GM21723 (cell line): ENCODE results near the gene PAPPA2.

Experiments used
- ATAC-seq: cut with Tn5 transposase; IDR thresholded peaks from one replicate; pipeline ENCODE4 v1.9.1; 2021; ENCODE audit warnings: mild to moderate bottlenecking, moderate library complexity; ENCODE audit not compliant: unreplicated experiment

Gene PAPPA2

DNA sequence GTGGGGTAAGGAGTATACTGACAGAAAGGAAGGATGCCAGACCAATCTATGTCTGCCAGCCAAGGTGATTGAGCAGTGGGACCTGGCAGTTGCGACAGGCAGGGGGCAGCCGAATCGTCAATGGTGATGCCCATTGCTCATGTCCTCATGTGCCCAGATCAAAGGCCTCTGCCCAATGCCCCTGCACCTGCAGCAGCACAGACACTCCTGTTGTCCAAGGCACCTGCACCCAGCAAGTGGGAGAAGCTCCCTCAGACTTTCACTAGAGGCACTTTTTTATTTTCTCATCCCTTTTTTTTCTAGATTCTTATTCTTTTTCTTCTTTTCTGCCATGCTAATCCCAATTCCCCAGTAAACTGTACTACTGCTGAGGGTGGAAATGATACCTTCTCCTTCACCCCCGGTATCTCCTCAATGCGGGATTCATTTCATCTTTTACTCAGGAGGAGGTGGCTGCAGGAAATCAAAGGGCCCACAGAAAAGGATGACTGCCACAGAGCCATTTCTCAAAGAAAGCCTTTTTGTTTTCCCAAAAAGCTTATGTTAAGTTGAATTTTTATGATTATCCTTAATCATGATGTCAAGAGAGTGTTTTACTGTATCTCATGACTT lies 332.0 kb downstream of the PAPPA2 start:
- ATAC-seq, result no peak

DNA sequence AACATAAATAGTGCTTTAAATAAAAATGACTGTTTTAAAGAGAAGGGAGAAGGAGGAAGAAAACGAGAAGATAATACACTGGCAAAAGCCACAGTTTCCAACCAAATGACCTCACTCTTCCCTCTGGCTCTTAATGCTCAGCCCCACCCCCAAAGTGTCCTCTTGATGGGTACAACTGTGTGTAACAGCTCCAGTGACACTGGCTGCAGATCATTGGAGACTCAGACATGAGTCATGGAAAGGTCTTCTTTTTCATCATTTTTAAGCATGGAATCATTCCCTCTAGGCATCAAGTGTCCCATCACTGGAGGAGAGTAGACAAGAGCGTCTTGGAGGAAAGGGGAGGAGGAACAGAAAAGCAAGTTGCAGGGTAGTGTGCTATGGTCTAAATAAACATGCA lies 333.0 kb downstream of the PAPPA2 start:
- no peak for ATAC-seq

DNA sequence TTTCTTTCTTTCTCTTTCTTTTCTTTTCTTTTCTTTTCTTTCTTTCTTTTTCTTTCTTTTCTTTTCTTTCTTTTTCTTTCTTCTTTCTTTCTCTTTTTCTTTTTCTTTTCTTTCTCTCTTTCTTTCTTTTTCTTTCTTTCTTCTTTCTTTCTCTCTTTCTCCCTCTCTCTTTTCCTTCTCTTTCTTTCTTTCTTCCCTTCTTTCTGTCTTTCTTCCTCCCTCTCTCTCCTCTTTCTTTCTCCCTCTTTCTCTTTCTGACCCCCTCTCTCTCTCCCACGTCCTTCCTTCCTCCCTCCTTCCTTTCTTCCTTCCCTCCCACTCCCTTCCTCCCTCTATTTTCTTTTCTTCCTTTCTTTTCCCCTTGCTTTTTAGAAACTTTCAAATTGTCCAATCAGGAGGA lies 333.6 kb downstream of the PAPPA2 start:
- no peak for ATAC-seq

DNA sequence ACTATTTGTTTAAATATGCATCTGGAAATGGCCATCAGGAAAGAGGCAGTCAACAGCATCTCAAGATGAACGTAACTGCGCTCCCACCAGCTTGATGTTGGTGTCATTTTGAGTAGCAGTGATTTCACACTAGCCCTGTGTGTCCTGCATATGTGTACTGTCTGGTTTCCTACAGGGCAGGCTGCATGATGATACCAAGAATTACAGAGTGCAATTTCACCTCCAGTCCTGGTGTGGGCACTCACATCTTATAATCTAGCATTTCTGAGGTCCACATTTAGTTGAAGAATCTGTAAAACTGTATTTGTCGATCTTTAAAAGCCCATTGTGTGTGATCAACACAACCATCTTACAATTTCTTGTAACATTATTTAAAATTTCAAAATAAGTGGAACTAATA lies 336.4 kb downstream of the PAPPA2 start:
- no peak for ATAC-seq

DNA sequence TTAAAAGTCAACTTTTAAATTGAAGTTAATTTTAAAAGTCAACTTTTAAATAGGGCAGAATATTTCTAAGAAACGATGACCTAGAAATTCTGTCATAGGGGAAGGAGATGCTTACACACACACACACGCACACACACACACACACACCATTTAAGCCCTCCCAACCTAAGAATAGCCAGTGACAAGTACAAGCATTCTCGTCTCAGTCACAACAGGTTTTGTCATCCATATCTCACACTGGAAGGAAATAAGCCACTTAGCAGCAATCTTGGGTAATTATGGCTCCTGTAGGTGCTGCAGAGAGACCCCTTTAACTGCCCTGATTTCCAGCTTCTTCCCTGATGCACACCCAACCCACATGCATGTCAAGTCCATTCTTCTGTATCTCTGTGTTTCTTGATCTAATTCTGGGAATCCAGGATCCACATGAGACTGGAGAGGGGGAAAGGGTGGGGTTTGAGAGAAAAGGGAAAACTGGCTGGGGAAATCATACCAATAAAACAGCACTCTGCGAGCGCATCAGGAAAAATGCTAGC lies 338.1 kb downstream of the PAPPA2 start:
- ATAC-seq, result no peak

DNA sequence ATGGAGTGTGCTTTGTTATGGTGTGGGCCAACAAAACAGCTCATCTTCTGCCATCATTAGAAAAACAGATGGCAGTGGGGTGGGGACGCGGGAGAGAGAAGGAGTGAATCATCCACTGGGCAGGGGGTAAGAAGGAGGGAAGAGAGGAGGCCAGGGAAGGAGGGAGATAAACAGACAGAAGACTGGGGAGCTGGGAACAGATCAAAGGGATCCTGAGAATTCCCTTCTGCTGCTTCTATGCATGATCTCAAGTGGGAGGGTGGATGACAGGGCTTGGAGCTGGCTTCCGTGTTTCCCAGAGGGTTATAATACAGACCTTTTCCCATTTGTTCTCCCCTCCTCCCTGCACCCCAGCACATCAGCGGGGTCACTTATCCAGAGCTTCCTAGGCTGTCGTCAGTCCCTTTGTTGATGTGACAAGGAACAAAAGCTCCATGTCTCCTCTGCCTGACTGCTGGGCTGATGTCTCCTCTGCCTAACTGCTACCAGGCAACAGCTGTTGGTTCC lies 338.6 kb downstream of the PAPPA2 start:
- no peak for ATAC-seq

DNA sequence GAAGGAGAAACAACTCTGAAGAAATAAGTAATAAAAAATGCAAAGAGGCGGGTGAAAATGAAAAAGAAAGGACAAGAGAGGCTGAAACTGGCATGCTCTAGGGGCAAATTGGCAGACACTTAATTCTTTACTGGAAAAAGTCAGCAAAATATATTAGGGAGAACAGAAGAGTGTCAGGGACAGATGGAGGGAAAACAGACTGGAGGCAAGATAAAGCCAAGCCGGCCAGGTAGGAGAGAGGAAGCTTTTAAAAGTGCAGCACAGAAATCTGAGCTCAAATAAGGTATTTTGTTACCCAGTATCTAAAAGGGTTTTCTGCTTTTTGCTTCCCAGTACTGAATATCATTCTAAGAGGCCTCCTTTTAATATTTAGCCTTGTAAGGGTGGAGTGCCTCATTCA lies 339.3 kb downstream of the PAPPA2 start:
- no peak for ATAC-seq

DNA sequence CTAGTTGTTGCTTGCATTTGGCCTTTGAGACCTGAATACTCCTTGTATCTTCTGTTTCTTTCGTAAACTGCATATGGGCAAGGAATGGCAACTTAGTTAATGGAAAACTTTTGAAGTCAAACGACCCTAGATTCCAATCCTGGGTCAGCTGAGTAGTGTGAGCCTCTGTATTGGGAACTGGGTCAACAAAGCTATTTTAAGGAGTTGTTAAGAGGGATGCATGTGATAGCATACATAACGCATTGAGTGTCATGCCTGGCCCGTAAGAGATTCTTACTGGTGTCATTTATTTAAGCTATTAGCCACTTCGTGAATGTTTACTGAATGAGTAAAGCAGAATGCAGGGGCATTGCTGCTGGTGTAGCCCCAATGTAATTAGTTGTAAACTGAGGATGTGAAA lies 340.1 kb downstream of the PAPPA2 start:
- no peak for ATAC-seq

DNA sequence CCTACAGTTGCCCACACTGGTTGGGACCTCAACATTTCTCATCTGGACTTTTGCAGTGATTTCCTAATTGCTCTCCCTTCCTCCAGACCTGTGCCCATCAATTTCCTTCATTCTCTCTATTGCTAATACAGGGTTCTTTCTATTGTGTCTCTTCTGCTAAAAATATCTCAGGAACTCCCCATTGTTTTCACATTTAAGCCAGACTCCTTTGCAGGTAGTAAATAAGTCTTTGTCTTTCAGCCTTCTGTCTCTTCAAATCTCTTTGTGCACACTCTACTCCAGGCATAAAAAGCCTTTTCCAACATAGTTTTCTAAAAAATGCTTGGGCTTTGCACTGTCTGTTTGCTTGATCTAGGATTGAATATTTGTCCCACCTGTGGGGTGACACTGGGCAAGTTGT lies 340.6 kb downstream of the PAPPA2 start:
- ATAC-seq, result no peak

DNA sequence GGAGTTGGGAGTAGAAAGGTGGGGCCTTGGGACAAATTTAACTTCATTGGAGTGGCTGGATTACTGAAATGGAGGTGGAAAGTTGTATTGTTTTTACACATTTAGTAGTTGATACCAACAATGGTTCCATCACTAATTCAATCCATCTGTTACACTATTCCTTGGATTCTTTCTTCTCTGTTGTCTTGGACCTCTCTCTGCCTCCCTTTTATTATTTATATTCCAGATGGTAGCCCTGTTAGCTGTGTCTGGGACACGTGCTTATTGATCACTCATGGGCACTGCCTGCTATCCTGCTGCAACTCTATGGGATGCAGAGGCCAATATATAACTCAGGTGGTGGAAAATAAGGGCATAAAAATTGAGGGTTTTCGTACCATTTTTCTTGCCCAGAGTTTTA lies 346.3 kb downstream of the PAPPA2 start:
- ATAC-seq, result no peak

DNA sequence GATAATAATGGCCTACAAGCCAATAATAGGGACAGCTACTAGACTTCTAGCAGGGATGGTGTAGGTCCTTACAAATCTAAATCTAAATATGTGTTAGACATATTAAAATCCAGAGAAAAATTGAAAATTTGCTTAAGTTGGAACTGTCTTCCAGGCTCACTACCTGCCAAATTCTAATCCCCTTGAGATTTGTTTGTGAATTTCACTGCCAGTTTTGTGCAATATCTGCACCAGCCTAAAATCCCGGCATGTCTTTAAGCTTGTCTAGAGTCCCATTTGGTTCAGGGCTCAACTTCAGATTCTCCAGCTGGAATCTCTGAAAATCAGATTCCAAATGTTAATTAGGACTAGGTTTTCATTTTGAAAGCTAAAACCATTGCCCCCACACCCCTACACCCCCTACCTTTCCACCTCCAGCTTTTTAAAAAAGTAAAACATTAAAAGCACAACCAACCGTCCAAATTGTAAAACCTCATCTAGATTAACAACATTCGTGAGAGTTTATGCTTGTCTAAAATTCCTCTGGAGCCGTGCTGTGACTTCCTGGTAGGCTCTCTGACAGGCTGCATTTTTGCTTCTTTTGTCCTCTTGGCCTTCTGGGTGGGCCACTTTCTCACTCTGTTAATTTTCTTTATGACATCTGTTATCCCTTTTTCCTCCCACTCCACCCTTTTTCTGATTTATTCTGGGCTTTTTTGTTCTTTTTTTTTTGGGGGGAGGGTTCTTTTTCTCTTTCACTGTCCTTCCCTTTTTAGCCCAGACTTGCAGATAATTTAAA lies 348.7 kb downstream of the PAPPA2 start:
- no peak for ATAC-seq

DNA sequence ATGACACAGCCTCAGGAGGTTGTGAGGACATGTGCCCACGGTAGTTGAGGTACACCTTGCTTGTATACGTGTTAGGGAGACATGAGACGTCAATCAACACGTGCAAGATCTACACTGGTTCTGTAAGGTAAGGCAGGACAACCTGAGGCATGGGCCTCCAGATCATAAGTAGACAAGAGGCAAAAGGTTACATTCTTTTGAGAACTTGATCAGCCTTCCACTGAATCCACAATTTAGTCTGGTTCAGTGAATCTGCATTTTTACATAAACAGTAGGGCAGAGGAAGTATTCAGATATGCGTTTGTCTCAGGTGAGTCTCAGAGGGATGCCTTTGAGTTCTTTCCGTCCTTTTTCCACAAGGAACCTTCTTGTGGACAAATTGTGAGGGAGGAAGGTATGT lies 352.6 kb downstream of the PAPPA2 start:
- no peak for ATAC-seq

DNA sequence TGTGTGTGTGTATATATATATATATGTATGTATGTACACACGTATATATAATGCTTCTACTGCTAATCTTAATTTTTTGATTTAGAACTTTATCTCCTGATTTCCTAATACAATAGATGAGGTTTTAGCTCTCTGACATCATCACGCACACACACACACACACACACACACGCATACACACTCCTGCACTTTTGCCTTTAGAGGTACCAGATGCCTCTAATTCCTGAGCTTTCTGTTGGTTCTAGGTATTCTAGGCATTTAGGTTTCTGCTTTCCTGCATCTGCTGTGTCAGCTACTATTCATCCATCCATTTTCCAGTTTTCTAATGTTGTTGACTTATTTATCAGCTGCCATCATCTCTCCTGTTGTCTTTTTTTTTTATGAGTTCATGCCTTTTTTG lies 353.3 kb downstream of the PAPPA2 start:
- ATAC-seq, result no peak

DNA sequence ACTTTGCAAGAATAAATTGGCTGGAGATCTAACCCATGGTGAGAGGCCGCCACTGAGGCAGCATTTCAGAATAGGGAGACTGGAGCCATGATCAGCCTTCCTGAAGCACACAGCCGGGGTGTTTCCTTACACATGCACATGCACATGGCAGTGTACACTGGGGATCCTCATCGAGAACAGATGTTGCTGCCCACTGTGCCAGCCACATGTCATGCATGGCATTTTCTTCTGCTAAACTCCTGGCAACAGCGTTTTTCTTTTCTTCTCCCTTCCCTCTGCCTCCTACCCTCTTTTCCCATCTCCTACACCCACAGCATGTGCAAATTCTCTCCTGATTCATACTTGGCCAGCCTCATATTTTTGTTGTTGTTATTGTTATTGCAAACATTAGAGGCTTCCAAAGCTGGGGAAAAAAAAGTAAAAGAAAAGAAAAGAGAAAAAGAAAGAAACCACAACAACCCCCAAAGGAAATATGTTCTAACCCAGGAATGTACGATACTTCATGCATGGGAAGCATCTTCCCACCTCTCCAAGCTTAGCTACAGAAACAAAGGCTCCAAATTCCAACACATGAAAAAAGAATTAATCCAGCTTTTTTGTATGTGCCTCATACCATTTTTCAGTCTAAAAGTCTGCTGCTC lies 357.5 kb downstream of the PAPPA2 start:
- ATAC-seq, result no peak

DNA sequence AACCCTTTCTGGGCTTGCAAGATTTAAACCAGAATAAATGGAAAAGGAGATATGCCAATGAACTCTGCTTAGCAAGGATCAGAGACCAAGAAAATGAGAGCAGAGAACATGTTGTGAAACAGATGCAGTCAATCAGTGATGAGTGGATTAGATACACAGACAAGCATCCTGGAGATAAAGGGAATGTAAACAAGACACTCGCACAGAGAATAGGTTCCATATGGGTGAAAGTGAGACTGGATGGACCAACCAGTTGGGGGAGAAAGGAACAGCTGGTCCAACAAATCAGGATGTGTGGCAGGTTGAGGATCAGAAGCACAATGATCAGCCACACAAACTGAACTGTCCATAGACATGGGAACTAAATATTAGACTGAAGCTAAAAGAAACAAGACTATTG lies 363.3 kb downstream of the PAPPA2 start:
- no peak for ATAC-seq

DNA sequence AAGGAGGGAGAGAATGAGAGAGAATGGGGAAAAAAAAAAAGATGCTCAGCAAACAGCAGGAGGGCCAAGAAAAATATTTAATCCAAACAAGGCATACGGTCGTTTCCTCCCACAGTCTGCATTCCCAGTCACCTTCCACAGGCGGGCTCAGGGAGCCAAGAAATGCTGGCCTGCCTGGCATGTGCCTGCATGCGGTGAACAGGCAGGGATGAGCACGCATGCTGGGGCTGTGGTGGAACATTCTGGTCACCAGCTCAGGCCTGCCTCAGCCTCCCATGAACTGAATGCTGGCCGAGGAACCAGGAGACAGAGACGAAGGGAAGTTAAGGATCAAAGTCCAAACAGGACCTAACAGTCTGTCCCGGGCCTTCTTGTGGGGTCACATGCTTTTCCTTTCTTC lies 366.3 kb downstream of the PAPPA2 start:
- no peak for ATAC-seq

DNA sequence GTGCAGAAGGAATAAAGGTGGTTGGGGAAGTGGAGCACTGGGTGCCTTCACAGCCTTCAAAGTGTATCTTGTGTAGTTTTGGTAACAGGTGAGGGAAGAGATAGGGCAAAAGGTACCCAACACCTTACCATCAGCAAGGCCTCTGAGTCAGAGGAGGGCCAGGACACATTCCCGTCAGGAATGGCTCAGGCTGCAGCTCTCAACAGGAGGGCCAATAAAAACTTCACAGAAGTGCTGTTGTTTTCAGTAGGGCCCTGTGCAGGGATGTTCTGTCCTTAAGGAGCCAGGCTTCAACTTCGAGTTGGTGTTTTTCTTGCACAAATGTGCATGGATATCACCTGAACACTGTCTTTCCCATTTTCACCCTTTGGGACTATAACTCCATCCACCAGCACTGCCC lies 368.2 kb downstream of the PAPPA2 start:
- no peak for ATAC-seq

DNA sequence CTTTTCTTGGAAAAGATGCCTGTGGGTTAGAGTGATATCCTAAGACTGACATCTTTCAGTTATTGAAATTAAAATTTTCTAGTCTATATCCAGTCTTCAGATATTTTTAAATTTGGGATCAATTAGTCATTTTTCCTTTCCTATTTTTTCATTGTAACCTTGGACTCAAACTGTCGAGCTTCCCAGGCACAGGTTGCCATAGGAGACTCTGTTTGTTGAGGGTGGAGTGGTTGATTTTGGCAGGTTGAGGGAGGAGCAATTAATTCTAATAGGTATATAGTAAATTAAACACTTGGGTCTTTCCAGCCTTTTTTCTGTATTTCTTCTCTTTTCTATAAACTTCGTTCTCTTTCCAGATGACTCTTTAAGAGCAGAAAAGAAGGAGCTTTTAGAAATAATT lies 374.7 kb downstream of the PAPPA2 start:
- no peak for ATAC-seq

DNA sequence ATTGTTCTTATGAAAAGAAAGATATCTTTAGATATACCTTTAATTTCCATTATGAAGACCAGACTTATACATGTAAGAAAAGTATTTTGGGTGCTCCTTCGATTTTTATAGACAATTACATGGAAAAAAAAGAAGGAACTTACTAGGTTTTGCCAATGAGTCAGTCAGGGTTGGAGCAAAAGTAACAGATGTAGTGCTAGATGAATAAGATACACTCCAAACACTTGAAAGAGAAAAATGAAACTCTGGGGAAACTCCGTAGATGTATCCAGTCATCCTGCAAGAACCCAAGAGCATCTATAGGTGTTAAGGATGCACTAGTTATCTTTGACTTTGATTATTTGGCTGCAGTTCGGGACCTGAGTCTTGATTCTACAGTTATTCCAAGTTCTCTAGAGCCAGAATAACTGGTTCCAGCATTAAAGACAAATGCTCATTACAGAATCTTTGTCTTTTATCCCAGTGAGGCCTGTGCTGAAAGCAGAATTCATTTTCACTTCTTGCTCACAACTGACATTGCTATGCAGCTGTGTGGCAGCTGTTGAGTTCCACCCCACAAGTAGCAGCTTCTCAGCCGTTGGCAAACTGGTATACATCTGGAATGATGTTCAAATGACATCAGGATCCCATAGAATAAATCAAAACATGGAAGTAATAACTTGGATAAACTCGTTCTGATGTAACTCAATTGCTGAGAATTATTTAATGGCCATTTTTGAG lies 375.5 kb downstream of the PAPPA2 start:
- no peak for ATAC-seq

DNA sequence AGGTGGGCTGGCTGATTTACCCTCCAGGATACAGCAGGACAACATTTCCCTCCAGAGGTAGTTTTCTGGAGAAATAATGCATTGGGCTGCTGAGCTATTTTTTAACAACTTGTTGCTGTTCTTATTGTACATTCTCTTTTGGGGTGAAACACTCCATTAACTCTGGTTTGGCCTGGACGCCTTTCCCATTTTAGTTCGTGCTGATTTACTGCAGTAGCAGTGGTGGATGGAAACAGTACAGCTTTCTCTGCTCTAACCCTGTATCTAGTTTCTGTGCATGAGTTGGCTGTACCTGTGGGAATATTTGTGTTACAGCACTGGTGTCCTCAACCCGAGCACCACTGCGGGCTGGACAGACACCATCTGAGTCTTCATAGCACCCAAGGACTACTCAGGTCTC lies 376.2 kb downstream of the PAPPA2 start:
- no peak for ATAC-seq

DNA sequence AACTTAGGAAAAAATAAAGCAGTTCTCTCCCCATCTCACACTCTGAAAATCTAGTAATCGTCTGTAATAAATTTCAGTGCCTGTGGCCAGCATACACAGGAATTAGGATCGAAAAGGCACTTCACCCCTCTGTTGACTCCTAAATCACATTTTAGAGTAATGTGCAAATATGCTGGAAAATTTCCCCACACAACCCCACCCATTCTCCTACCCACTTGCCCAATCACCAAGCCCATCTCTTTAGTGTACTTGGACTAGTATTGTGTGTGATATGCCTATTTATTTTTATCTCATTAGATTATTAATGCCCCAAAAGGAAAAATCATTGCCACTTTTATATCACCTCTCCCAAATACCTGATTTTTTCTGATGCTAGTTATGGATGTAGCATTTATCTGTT lies 378.3 kb downstream of the PAPPA2 start:
- ATAC-seq, result no peak
